Natural killer cell (primary cell): ENCODE results near the gene BCOR. TPM values are rescaled to one million over a fixed set of nuclear protein-coding genes. Genes with fewer than 3 reads are reported as not detected.

Experiments
- ATAC-seq, 3 donors: fragments of 150-1000 bp in 2 of 3; fragments of 200-7000 bp in 1 of 3; cut with Tn5 transposase; 1 replicate in 1 of 3; 2 replicates in 2 of 3; pipeline ENCODE4 v1.10.0; 2021; ENCODE audit warnings: mild to moderate bottlenecking in 2 of 3, moderate library complexity in 2 of 3
- DNase-seq, 2 donors: peaks; one replicate each; pipeline versions ENCODE4 v3.0.0 to v3.0.0-alpha.2; 2013 to 2021; ENCODE audit warnings: mixed read lengths in 1 of 2
- H3K27ac ChIP-seq: one replicate; pipeline ENCODE4 v1.5.1; 2013; ENCODE audit warnings: mild to moderate bottlenecking, low read length
- H3K27me3 ChIP-seq: one replicate; pipeline ENCODE4 v1.6.1; 2013; ENCODE audit warnings: low read length; ENCODE audit not compliant: control insufficient read depth, insufficient read depth
- H3K36me3 ChIP-seq: one replicate; pipeline ENCODE4 v1.6.1; 2013; ENCODE audit warnings: low read length; ENCODE audit not compliant: control insufficient read depth, insufficient read depth
- H3K4me1 ChIP-seq: one replicate; pipeline ENCODE4 v1.6.1; 2013; ENCODE audit warnings: low read length; ENCODE audit not compliant: control insufficient read depth, insufficient read depth
- H3K4me3 ChIP-seq: one replicate; pipeline ENCODE4 v1.5.1; 2013; ENCODE audit warnings: low read length
- H3K9me3 ChIP-seq: one replicate; pipeline ENCODE4 v1.6.1; 2013; ENCODE audit warnings: low read length; ENCODE audit not compliant: control insufficient read depth, insufficient read depth
- H3K27ac Mint-ChIP-seq, 2 donors: one replicate each; pipeline ENCODE4 v1.8.0; 2022; ENCODE audit warnings: mild to moderate bottlenecking in 2 of 2, mixed read lengths in 2 of 2, moderate library complexity in 1 of 2
- H3K27me3 Mint-ChIP-seq, 2 donors: one replicate each; pipeline ENCODE4 v1.8.0; 2022; ENCODE audit warnings: low read depth in 2 of 2, mixed read lengths in 2 of 2
- H3K36me3 Mint-ChIP-seq: one replicate; pipeline ENCODE4 v1.8.0; 2022; ENCODE audit warnings: mixed read lengths
- H3K4me1 Mint-ChIP-seq, 2 donors: one replicate each; pipeline ENCODE4 v1.8.0; 2022; ENCODE audit warnings: mixed read lengths in 2 of 2
- H3K4me3 Mint-ChIP-seq: one replicate; pipeline ENCODE4 v1.8.0; 2022; ENCODE audit warnings: mild to moderate bottlenecking, moderate library complexity, mixed read lengths
- H3K9me3 Mint-ChIP-seq, 2 donors: one replicate each; pipeline ENCODE4 v1.8.0; 2022; ENCODE audit warnings: mixed read lengths in 2 of 2
- CTCF ChIP-seq: fragments of 200-600 bp; IDR thresholded peaks from one replicate; pipeline ENCODE4 v1.8.0; 2022; ENCODE audit warnings: antibody characterized with exemption
- WGBS: methylation state at CpG from one replicate; pipeline ENCODE4 v1.1.7; 2013; ENCODE audit warnings: missing lambda C conversion rate; ENCODE audit not compliant: insufficient coverage; 5-methylcytosine and 5-hydroxymethylcytosine counted together
- intact Hi-C: fragments of 100-400 bp; cut with micrococcal nuclease; formaldehyde crosslinking; loops from one replicate; pipeline ENCODE4 v1.14.2; 2022
- total RNA-seq, 4 donors: library from RNA; stranded (reverse); fragments of 120-200 nt in 1 of 4; gene quantifications; one replicate each; pipeline versions ENCODE4 v1.2.3 to v1.2.4, GENCODE V29; 2013 to 2022

BCOR gene
- total RNA-seq, 3 donors from 2014 or later (not counting 1 experiment from before 2014, with no cell fraction given): 20.0 to 35.2 (median 29.2) TPM

- Mint-ChIP-seq H3K4me1 (peaks cover 0 to 20% of the 10 kb centered on the region in 2 donors), H3K36me3 (no peaks in the 10 kb centered on the region), H3K9me3 (no peaks in the 10 kb centered on the region), H3K27me3 (peaks cover 46 to 52% of the 10 kb centered on the region in 2 donors), H3K27ac (no peak overlapping the region), H3K4me3 (peak overlapping the region; percentile 2)
- no peak for TF ChIP-seq CTCF
- H3K9me3 ChIP-seq: no peaks in the 10 kb centered on the region
- peaks cover 22% of the 10 kb centered on the region for H3K27me3 ChIP-seq
- WGBS: 5% methylated on average over 63 of the region's 63 CpGs
- DNase-seq (peak in 1 of 2 donors; percentile 42), ATAC-seq (peak in 2 of 3 donors; percentile 39 to 48)
- intact Hi-C loops: loop anchor here (5.0 kb wide), 1 partner anchor 91 kb away; the partner anchor contains the start of gene BCOR
- no peak overlapping the region for H3K4me3 ChIP-seq
- H3K27ac ChIP-seq: no peak overlapping the region
- no peaks in the 10 kb centered on the region for H3K36me3 ChIP-seq
- H3K4me1 ChIP-seq: peaks cover 43% of the 10 kb centered on the region
Observed at GRCh38 chrX:40006106-40007017, 91.4 kb downstream of the BCOR start.

DNA sequence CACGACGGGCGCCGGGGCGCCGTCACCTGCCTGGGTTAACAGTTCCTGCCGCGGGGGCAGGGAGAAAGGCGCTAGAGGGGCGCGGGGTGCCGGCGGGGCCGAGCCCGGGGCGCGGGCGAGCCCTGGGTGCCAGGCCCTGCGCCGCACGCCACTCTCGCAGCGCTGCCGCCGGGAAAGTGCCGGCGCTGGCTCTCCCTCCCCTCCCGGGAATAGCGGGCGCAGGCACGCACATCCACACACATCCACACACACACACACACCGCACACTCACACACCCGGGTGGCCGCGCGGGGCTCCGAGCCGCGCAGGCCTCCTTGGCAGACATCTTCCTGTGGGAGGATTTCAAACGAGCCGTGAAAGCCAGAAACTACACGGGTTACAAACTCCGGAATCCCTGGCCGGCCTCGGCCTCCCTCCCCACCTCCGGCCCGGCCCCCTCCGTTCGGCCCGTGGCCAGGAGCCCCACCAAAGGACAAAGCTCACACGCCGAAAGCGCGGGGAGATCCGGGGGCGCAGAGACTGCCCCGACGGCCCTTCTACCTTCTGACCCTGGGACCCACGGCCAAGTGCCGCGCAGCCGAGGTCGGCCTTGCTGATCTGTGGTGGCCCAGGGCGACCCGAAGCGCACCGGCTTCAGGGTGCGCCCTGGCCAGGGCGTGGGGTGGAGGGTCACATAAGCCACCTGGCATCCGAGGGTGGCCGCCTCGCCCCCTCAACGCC is 92.3 kb downstream of the BCOR start:
- Mint-ChIP-seq H3K36me3 (no peaks in the 10 kb centered on the region), H3K4me1 (peaks cover 0 to 13% of the 10 kb centered on the region in 2 donors), H3K4me3 (peak overlapping the region; percentile 65), H3K27ac (no peak overlapping the region), H3K9me3 (no peaks in the 10 kb centered on the region), H3K27me3 (peaks cover 40 to 49% of the 10 kb centered on the region in 2 donors)
- Histone ChIP-seq H3K27me3 (peaks cover 22% of the 10 kb centered on the region), H3K27ac (no peak overlapping the region), H3K36me3 (no peaks in the 10 kb centered on the region), H3K4me1 (peaks cover 43% of the 10 kb centered on the region), H3K9me3 (no peaks in the 10 kb centered on the region), H3K4me3 (peak overlapping the region; percentile 13)
- DNase-seq: no peak
- TF ChIP-seq CTCF: no peak
- peak in 1 of 3 donors; percentile 23 for ATAC-seq
- intact Hi-C loops: loop anchor here (5.0 kb wide), 1 partner anchor 92 kb away; the partner anchor contains the start of gene BCOR
- 6% methylated on average over 73 of the region's 73 CpGs for WGBS

DNA sequence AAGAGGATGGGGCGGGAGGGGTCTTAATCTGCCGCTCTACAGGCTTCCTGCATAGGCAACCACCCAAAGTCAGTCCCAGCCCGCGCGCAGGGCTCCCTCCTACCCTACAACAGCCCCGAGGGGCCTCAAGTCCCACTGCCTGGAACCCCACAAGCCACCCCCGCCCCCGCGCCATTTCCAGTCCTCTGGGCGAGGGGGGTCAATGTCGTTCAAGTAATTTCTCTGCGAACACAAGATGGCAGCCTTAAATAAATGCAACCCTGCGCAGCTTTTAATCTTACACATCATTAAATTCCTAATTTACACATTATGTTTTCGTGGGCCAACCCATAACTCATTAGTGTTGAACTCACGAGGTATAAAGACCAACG is 92.9 kb downstream of the BCOR start:
- WGBS: 37% methylated on average over 15 of the region's 16 CpGs
- DNase-seq: peak in 1 of 2 donors; percentile 21
- Mint-ChIP-seq H3K4me3 (no peak overlapping the region), H3K4me1 (peaks cover 0 to 7% of the 10 kb centered on the region in 2 donors), H3K27me3 (peaks cover 39 to 45% of the 10 kb centered on the region in 2 donors), H3K27ac (no peak overlapping the region), H3K36me3 (no peaks in the 10 kb centered on the region), H3K9me3 (no peaks in the 10 kb centered on the region)
- intact Hi-C loops: loop anchor here (5.0 kb wide), 1 partner anchor 92 kb away; the partner anchor contains the start of gene BCOR
- Histone ChIP-seq H3K36me3 (no peaks in the 10 kb centered on the region), H3K4me1 (peaks cover 38% of the 10 kb centered on the region), H3K9me3 (no peaks in the 10 kb centered on the region), H3K27me3 (peaks cover 21% of the 10 kb centered on the region), H3K27ac (no peak overlapping the region), H3K4me3 (no peak overlapping the region)
- TF ChIP-seq CTCF: no peak
- no peak for ATAC-seq
